Fibroblast of lung (primary cell): ENCODE results near the gene NUDT5.

Experiments used
- EZH2 ChIP-seq: IDR thresholded peaks from 2 replicates; pipeline ENCODE4 v1.5.1; 2012; ENCODE audit warnings: low read length, control low read depth, mild to moderate bottlenecking; ENCODE audit errors: missing control alignments
- TF ChIP-seq, protein P1 (sequence below), 2 donors: IDR thresholded peaks in 1 of 2; conservative IDR thresholded peaks in 1 of 2; 1 replicate in 1 of 2; 2 replicates in 1 of 2; pipeline ENCODE4 v1.5.1; 2011 to 2012; ENCODE audit warnings: low read length in 2 of 2, control low read depth in 1 of 2, inconsistent platforms in 1 of 2, low read depth in 1 of 2, mild to moderate bottlenecking in 1 of 2

- TF ChIP-seq, protein P1, sequence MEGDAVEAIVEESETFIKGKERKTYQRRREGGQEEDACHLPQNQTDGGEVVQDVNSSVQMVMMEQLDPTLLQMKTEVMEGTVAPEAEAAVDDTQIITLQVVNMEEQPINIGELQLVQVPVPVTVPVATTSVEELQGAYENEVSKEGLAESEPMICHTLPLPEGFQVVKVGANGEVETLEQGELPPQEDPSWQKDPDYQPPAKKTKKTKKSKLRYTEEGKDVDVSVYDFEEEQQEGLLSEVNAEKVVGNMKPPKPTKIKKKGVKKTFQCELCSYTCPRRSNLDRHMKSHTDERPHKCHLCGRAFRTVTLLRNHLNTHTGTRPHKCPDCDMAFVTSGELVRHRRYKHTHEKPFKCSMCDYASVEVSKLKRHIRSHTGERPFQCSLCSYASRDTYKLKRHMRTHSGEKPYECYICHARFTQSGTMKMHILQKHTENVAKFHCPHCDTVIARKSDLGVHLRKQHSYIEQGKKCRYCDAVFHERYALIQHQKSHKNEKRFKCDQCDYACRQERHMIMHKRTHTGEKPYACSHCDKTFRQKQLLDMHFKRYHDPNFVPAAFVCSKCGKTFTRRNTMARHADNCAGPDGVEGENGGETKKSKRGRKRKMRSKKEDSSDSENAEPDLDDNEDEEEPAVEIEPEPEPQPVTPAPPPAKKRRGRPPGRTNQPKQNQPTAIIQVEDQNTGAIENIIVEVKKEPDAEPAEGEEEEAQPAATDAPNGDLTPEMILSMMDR (conservative IDR thresholded peaks at IDR 0.05 in 1 of 2, IDR thresholded peaks at IDR 0.05 in 1 of 2; ENCODE audit: low read depth in 1 of 2, low read length in 2 of 2), result no peak
- no peak for TF ChIP-seq EZH2
Observed at GRCh38 chr10:12241810-12242529, 46.3 kb upstream of the NUDT5 start.
